CD14-positive monocyte (primary cell): ENCODE measurements around the gene IKZF3. TPM values are rescaled to one million over a fixed set of nuclear protein-coding genes. Genes with fewer than 3 reads are reported as not detected.
"Not testable (repeated sequence)": the region's sequence is repeated elsewhere in the genome, so short reads cannot be mapped to it uniquely, and the experiment has no call there.

Experiments
- DNase-seq, 3 donors: peaks; one replicate each; pipeline ENCODE4 v3.0.0-alpha.2; 2011 to 2022
- H2AFZ ChIP-seq: 2 replicates; pipeline ENCODE4 v1.6.0; 2012; ENCODE audit warnings: mild to moderate bottlenecking, low read depth, low read length, inconsistent platforms; ENCODE audit not compliant: insufficient read depth, poor library complexity, severe bottlenecking
- H3K27ac ChIP-seq, 2 donors: 1 replicate in 1 of 2; 2 replicates in 1 of 2; pipeline ENCODE4 v1.5.1; 2012 to 2013; ENCODE audit warnings: low read length in 2 of 2, control low read depth in 1 of 2, inconsistent platforms in 1 of 2, low read depth in 1 of 2, mild to moderate bottlenecking in 1 of 2
- H3K27me3 ChIP-seq, 2 donors: one replicate each; pipeline versions ENCODE4 v1.6.0 to v1.6.1; 2011 to 2013; ENCODE audit warnings: low read length in 2 of 2; ENCODE audit not compliant: control insufficient read depth in 2 of 2, insufficient read depth in 2 of 2
- H3K36me3 ChIP-seq, 2 donors: replicated peaks in 1 of 2; 1 replicate in 1 of 2; 2 replicates in 1 of 2; pipeline versions ENCODE4 v1.5.1 to v1.6.1; 2012 to 2013; ENCODE audit warnings: low read length in 2 of 2, control low read depth in 1 of 2, inconsistent platforms in 1 of 2, mild to moderate bottlenecking in 1 of 2; ENCODE audit not compliant: insufficient read depth in 2 of 2, control insufficient read depth in 1 of 2
- H3K4me1 ChIP-seq, 2 donors: 1 replicate in 1 of 2; 2 replicates in 1 of 2; pipeline versions ENCODE4 v1.5.1 to v1.6.1; 2012 to 2013; ENCODE audit warnings: low read length in 2 of 2, control low read depth in 1 of 2, inconsistent platforms in 1 of 2, mild to moderate bottlenecking in 1 of 2, moderate library complexity in 1 of 2; ENCODE audit not compliant: insufficient read depth in 2 of 2, control insufficient read depth in 1 of 2
- H3K4me2 ChIP-seq: replicated peaks from 2 replicates; pipeline ENCODE3; 2012; ENCODE audit warnings: low read length, moderate library complexity, mild to moderate bottlenecking; ENCODE audit not compliant: poor library complexity, severe bottlenecking; ENCODE audit errors: extremely low read depth
- H3K4me3 ChIP-seq, 3 experiments: fragments of 200-600 bp in 1 of 3; sonication (generic) in 1 of 3; replicated peaks in 1 of 3; 1 replicate in 2 of 3; 2 replicates in 1 of 3; pipeline ENCODE4 v1.5.1; 2011 to 2013; ENCODE audit warnings: low read length in 3 of 3, mild to moderate bottlenecking in 3 of 3, control low read depth in 2 of 3, low read depth in 2 of 3, inconsistent platforms in 1 of 3, moderate library complexity in 1 of 3
- H3K79me2 ChIP-seq: 2 replicates; pipeline ENCODE4 v1.6.0; 2012; ENCODE audit warnings: mild to moderate bottlenecking, control low read depth, inconsistent platforms, low read length, moderate library complexity; ENCODE audit not compliant: insufficient read depth
- H3K9ac ChIP-seq: 2 replicates; pipeline ENCODE4 v1.6.0; 2017; ENCODE audit warnings: low read length, mild to moderate bottlenecking; ENCODE audit not compliant: insufficient read depth, poor library complexity, severe bottlenecking
- H3K9me3 ChIP-seq, 2 donors: replicated peaks in 1 of 2; 1 replicate in 1 of 2; 2 replicates in 1 of 2; pipeline versions ENCODE4 v1.5.1 to v1.6.1; 2012 to 2013; ENCODE audit warnings: low read length in 2 of 2, control low read depth in 1 of 2; ENCODE audit not compliant: control insufficient read depth in 1 of 2, insufficient read depth in 1 of 2
- H4K20me1 ChIP-seq: 2 replicates; pipeline ENCODE4 v1.6.0; 2012; ENCODE audit warnings: mild to moderate bottlenecking, low read length, control low read depth, moderate library complexity; ENCODE audit not compliant: insufficient read depth
- H3K27ac Mint-ChIP-seq, 7 donors: one replicate each; pipeline ENCODE4 v1.8.0; 2020; ENCODE audit warnings: mild to moderate bottlenecking in 7 of 7, mixed read lengths in 7 of 7, moderate library complexity in 6 of 7, inconsistent platforms in 2 of 7
- H3K27me3 Mint-ChIP-seq, 3 donors: one replicate each; pipeline ENCODE4 v1.8.0; 2021 to 2022; ENCODE audit warnings: low read depth in 3 of 3, mild to moderate bottlenecking in 3 of 3, mixed read lengths in 3 of 3, moderate library complexity in 3 of 3, inconsistent platforms in 1 of 3
- H3K36me3 Mint-ChIP-seq, 2 donors: one replicate each; pipeline ENCODE4 v1.8.0; 2020; ENCODE audit warnings: mixed read lengths in 2 of 2, inconsistent platforms in 1 of 2, mild to moderate bottlenecking in 1 of 2
- H3K4me1 Mint-ChIP-seq: one replicate; pipeline ENCODE4 v1.8.0; 2020; ENCODE audit warnings: mild to moderate bottlenecking, mixed read lengths
- H3K4me3 Mint-ChIP-seq, 2 donors: one replicate each; pipeline ENCODE4 v1.8.0; 2020; ENCODE audit warnings: mild to moderate bottlenecking in 2 of 2, mixed read lengths in 2 of 2, moderate library complexity in 1 of 2
- H3K9me3 Mint-ChIP-seq, 7 donors: one replicate each; pipeline ENCODE4 v1.8.0; 2020 to 2022; ENCODE audit warnings: mixed read lengths in 7 of 7, mild to moderate bottlenecking in 6 of 7, moderate library complexity in 6 of 7, inconsistent platforms in 2 of 7
- WGBS: methylation state at CpG from one replicate; pipeline ENCODE4 v1.1.5; 2013; ENCODE audit warnings: missing lambda C conversion rate; ENCODE audit not compliant: insufficient coverage; 5-methylcytosine and 5-hydroxymethylcytosine counted together
- intact Hi-C, 2 donors: fragments of 100-400 bp; cut with micrococcal nuclease; formaldehyde crosslinking; loops; one replicate each; pipeline versions ENCODE4 v1.15.0 to v1.15.1; 2023
- polyA plus RNA-seq, 3 donors: library from polyadenylated mRNA; depleted of rRNA in 1 of 3; unstranded in 2 of 3; stranded (reverse) in 1 of 3; fragments of 300-500 nt in 2 of 3; fragments of >200 nt in 1 of 3; fragmentation: Illumina TruSeq in 2 of 3; gene quantifications; 1 replicate in 2 of 3; 2 replicates in 1 of 3; pipeline ENCODE4 v1.2.3, GENCODE V29; 2012 to 2021
- TF ChIP-seq, protein P1 (sequence below): fragments of 200-600 bp; IDR thresholded peaks from one replicate; pipeline ENCODE4 v1.8.0; 2022; ENCODE audit warnings: antibody characterized with exemption, mild to moderate bottlenecking

The IKZF3 gene
- polyA plus RNA-seq, 3 donors: 0.05 to 0.15 (median 0.05) TPM

DNA sequence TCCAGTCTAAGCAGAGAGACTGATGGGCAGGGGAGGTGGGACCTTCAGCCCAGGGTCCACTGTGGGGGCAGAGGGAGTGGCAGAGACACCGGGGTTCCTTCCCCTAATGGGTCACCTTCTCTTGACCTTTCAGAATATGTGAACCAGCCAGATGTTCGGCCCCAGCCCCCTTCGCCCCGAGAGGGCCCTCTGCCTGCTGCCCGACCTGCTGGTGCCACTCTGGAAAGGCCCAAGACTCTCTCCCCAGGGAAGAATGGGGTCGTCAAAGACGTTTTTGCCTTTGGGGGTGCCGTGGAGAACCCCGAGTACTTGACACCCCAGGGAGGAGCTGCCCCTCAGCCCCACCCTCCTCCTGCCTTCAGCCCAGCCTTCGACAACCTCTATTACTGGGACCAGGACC lies 136.6 kb downstream of the IKZF3 start:
- intact Hi-C loops: loop anchor here in 1 of 2 donors (5.0 kb wide), 1 partner anchor 40 kb away; the partner anchor contains the start of gene PGAP3
- H3K4me3 Mint-ChIP-seq: no peak overlapping the region
- no peak overlapping the region for H3K9ac ChIP-seq

DNA sequence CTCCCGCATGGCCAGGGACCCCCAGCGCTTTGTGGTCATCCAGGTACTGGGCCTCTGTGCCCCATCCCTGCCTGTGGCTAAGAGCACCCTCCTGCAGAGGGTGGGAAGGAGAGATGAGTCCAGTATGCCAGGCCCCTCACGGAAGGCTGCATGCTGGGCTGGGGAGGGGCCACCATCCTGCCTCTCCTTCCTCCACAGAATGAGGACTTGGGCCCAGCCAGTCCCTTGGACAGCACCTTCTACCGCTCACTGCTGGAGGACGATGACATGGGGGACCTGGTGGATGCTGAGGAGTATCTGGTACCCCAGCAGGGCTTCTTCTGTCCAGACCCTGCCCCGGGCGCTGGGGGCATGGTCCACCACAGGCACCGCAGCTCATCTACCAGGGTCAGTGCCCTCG lies 137.5 kb downstream of the IKZF3 start:
- Histone ChIP-seq H3K9me3 (no peaks in the 10 kb centered on the region), H2AFZ (no peak overlapping the region), H3K4me2 (no peak overlapping the region), H3K27me3 (no peaks in the 10 kb centered on the region), H3K27ac (no peak overlapping the region), H4K20me1 (no peaks in the 10 kb centered on the region), H3K9ac (no peak overlapping the region), H3K36me3 (peaks cover 19 to 31% of the 10 kb centered on the region in 2 donors), H3K4me1 (peaks cover 9 to 13% of the 10 kb centered on the region in 2 donors), H3K4me3 (no peak overlapping the region), H3K79me2 (peaks cover 9% of the 10 kb centered on the region)
- peaks cover 26 to 38% of the 10 kb centered on the region in 2 donors for H3K36me3 Mint-ChIP-seq
- peaks cover 9% of the 10 kb centered on the region for H3K4me1 Mint-ChIP-seq
- intact Hi-C loops: loop anchor here in 1 of 2 donors (5.0 kb wide), 1 partner anchor 39 kb away; the partner anchor contains the start of gene PGAP3
- peaks cover 0 to 2% (median 0%) of the 10 kb centered on the region in 7 donors for H3K9me3 Mint-ChIP-seq
- WGBS: 99% methylated on average over 6 of the region's 9 CpGs
- DNase-seq: no peak
- H3K27me3 Mint-ChIP-seq: peaks cover 0 to 5% (median 1%) of the 10 kb centered on the region in 3 donors
- no peak overlapping the region for H3K27ac Mint-ChIP-seq
- no peak overlapping the region for H3K4me3 Mint-ChIP-seq
- TF ChIP-seq, protein P1, sequence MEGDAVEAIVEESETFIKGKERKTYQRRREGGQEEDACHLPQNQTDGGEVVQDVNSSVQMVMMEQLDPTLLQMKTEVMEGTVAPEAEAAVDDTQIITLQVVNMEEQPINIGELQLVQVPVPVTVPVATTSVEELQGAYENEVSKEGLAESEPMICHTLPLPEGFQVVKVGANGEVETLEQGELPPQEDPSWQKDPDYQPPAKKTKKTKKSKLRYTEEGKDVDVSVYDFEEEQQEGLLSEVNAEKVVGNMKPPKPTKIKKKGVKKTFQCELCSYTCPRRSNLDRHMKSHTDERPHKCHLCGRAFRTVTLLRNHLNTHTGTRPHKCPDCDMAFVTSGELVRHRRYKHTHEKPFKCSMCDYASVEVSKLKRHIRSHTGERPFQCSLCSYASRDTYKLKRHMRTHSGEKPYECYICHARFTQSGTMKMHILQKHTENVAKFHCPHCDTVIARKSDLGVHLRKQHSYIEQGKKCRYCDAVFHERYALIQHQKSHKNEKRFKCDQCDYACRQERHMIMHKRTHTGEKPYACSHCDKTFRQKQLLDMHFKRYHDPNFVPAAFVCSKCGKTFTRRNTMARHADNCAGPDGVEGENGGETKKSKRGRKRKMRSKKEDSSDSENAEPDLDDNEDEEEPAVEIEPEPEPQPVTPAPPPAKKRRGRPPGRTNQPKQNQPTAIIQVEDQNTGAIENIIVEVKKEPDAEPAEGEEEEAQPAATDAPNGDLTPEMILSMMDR: no peak

More for the DNA sequence above, 136.6 kb downstream of the IKZF3 start:
- WGBS: 94% methylated on average over 8 of the region's 10 CpGs
- peaks cover 2 to 6% (median 5%) of the 10 kb centered on the region in 3 donors for H3K27me3 Mint-ChIP-seq
- no peak overlapping the region for H3K27ac ChIP-seq
- H3K36me3 Mint-ChIP-seq: peaks cover 26 to 38% of the 10 kb centered on the region in 2 donors
- H3K4me1 ChIP-seq: peaks cover 9 to 13% of the 10 kb centered on the region in 2 donors
- H3K27ac Mint-ChIP-seq: no peak overlapping the region
- H3K36me3 ChIP-seq: peaks cover 19 to 31% of the 10 kb centered on the region in 2 donors
- H3K9me3 ChIP-seq: no peaks in the 10 kb centered on the region
- peaks cover 9% of the 10 kb centered on the region for H3K79me2 ChIP-seq
- TF ChIP-seq, protein P1: no peak
- H3K27me3 ChIP-seq: no peaks in the 10 kb centered on the region
- no peak for DNase-seq
- peaks cover 0 to 2% (median 0%) of the 10 kb centered on the region in 7 donors for H3K9me3 Mint-ChIP-seq
- no peaks in the 10 kb centered on the region for H4K20me1 ChIP-seq
- peaks cover 9% of the 10 kb centered on the region for H3K4me1 Mint-ChIP-seq
- no peak overlapping the region for H2AFZ ChIP-seq
- H3K4me3 ChIP-seq: no peak overlapping the region
- H3K4me2 ChIP-seq: no peak overlapping the region

DNA sequence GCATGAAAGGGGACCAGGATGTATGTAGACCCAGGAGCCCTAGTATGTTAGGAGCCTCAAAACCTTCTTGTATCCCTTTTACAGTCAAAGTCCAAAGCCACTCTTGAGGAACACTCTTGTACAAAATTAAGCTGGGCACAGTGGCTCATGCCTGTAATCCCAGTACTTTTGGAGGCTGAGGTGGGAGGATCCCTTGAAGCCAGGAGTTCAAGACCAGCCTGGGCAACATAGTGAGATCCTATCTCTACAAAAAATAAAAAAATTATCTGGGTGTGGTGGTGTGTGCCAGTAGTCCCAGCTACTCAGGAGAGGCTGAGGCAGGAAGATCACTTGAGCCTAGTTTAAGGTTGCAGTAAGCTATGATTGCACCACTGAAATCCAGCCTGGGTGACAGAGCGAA lies 138.2 kb downstream of the IKZF3 start:
- not testable (repeated sequence) for H2AFZ ChIP-seq, H3K79me2 ChIP-seq, H3K27me3 Mint-ChIP-seq, H3K4me2 ChIP-seq, H3K9me3 ChIP-seq, H3K4me1 Mint-ChIP-seq, H3K4me3 Mint-ChIP-seq, H4K20me1 ChIP-seq, H3K27ac ChIP-seq, H3K4me3 ChIP-seq, DNase-seq, H3K27me3 ChIP-seq, H3K9ac ChIP-seq, H3K9me3 Mint-ChIP-seq
- Histone ChIP-seq H3K4me1 (peaks cover 9 to 13% of the 10 kb centered on the region in 2 donors), H3K36me3 (peaks cover 19 to 31% of the 10 kb centered on the region in 2 donors)
- intact Hi-C loops: loop anchor here in 1 of 2 donors (5.0 kb wide), 1 partner anchor 39 kb away; the partner anchor contains the start of gene PGAP3
- Mint-ChIP-seq H3K36me3 (peaks cover 26 to 38% of the 10 kb centered on the region in 2 donors), H3K27ac (peak overlapping the region in 4 of 7 donors; percentile 5 to 67 (median 30))
- WGBS: no CpG with 5 or more reads among the region's 1 CpG
